Left hindlimb (tissue), 1 donor: ENCODE data around the gene PDIK1L.

ENCODE experiments used
- DNase-seq: peaks from one replicate; pipeline ENCODE4 v3.0.0-alpha.2; 2018

The PDIK1L gene

DNA sequence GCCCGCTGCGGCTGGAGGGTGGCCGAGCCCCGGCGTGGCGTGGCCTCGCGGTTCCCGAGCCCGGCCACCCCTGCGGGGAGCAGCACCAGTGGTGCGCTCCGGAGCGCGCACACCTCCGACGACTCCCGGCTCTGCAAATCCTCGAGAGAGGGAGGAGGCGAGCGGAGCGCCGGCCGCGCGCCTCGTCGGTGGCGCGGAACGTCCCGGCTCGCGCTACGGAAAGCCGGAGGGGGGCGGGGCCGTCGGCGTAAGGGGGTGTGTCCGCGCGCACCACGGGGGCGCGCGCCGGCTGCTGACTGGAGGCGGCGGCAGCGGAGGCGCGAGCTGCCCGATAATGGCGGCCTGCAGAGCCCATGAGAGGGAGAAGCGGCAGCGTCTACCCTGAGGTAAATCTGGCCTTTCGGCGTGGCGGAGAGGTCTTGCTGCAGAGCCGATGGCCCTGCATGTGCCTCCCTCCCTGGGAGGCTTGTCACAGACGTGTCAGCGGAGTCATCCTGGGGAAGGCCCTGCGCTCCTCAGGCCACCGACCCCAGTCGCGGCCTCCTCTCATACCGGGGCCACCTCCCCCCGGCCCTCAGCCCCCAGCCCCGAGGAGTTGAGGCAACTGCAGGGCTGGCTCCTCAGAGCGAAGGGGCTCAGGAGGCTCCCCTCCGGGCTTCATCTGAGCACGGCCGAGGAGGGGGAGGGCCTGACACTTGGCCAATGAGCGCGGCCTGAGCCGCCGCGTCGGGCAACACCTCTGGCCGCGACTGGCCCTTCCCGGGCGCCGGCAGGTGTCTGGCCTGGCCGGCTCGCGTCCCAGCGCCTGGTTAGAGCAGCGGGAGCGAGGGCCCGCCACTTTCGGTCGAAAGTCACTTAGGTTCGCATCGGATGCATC, at the start of gene PDIK1L:
TSS of gene PDIK1L (plus strand) at position 295 of the 877 bp plus-strand sequence. CDS start 2,485 bp downstream, outside the sequence.
- peak; percentile 95 for DNase-seq

DNA sequence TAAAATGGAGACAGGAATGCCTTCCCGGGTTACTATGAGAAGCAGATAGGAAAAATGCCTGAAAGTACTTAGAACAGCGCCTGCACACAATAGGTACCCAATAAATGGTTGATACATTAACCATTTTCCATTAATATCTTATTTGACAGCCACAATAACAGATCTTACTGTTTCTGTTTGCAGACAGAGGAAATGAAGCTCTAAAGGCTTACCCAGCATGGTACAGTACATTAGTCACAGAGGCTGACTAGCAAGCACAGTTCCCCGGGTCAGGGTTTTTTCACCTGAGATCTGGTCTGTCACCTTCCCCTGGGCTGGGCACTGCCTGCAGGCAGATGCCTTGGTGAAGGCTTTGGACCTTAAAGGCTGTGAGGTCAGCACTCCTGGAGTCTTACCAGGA, 47.1 kb upstream of the PDIK1L start:
- no peak for DNase-seq

GRCh38 chr1:26066160-26066559, 45.5 kb upstream of the PDIK1L start:
- DNase-seq, result no peak

DNA sequence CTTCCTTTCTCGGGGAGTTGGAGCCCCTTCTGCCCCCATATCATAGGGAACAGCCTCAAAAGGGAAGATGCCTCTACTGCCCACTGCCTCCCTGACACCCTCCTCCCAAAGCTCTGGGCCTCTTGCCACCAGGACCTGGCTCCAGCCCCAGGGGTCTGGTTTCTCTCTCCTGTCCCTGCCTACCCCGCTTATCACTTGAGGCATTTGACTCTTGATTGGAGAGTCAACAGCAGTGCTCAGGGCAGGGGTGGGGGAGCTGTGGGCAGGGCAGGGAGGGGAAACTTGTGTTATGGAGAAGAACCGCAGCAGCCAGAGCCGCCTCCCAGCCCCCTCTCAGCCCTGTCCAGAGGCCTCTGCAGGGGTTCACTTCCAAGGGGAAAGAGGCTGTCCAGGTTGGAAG, 44.8 kb upstream of the PDIK1L start:
- no peak for DNase-seq

DNA sequence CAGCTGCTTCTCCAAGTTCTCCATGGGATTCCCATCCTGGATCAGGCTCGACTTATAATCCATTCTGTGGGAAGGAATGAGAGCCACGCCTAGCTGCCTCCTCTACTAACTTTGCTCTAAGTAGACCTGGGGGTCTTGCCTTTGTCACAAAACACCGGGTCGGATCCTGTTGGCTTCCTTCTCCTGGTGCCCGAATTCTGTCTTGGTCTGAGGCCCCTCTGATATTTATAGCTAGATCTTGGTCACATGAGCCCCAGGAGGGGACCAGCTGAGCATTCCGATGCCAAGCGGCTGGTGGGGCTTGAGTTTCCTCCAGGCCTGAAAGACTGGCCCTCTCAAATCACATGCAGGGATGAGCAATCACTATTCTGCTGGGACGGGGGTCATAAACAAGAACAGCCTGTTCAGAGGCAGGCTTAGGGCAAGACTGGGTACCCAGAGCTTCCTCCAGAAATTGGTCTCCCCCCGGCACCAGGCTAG, 44.2 kb upstream of the PDIK1L start, which contains the start of gene TRIM63:
TSS of gene TRIM63 (minus strand) at position 199 of the 480 bp plus-strand sequence. CDS start at position 63, 136 bp downstream.
- DNase-seq, result peak; percentile 40

GRCh38 chr1:26069941-26070295, 41.7 kb upstream of the PDIK1L start:
- DNase-seq, result no peak

GRCh38 chr1:26070296-26070962, 41.2 kb upstream of the PDIK1L start:
- no peak for DNase-seq

DNA sequence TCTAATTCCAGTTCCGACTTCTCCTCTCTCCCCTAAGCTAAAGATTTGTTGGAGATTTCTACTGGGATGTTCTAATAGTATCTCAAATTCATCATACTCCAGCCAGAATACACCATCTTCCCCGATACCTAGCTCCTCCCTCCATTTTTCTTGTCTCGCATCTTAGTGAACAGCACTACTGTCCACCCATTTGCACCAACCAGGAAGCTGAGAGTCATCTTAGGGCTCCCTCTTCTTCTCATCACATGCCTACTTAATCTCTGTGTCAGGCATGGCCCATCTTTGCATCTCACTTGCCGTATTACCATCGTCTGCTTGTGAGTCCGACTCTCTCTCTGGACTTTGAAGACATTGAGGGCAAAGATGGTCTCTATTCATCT, 40.7 kb upstream of the PDIK1L start:
- DNase-seq, result no peak

- DNase-seq, result no peak
These were observed 39.3 kb upstream of the PDIK1L start for GRCh38 chr1:26072305-26072704.

- no peak for DNase-seq
These were observed 36.0 kb upstream of the PDIK1L start for GRCh38 chr1:26075421-26076144.

DNA sequence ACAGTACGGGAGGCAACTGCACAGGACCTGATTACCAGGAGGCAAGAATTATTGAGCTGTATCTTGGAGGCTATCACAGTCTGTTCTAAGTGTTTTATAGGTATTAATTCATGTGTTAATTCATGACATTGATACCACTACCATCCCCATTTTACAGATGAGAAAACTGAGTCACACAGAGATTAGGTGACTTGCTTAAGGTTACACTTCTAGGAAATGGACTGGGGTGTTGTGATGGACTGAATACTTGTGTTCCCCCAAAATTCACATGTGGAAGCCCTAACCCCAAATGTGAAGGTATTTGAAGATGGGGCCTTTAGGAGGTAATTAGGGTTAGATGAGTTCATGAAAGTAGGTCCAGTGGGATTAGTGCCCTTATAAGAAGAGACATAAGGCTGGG, 34.1 kb upstream of the PDIK1L start:
- DNase-seq, result no peak

DNA sequence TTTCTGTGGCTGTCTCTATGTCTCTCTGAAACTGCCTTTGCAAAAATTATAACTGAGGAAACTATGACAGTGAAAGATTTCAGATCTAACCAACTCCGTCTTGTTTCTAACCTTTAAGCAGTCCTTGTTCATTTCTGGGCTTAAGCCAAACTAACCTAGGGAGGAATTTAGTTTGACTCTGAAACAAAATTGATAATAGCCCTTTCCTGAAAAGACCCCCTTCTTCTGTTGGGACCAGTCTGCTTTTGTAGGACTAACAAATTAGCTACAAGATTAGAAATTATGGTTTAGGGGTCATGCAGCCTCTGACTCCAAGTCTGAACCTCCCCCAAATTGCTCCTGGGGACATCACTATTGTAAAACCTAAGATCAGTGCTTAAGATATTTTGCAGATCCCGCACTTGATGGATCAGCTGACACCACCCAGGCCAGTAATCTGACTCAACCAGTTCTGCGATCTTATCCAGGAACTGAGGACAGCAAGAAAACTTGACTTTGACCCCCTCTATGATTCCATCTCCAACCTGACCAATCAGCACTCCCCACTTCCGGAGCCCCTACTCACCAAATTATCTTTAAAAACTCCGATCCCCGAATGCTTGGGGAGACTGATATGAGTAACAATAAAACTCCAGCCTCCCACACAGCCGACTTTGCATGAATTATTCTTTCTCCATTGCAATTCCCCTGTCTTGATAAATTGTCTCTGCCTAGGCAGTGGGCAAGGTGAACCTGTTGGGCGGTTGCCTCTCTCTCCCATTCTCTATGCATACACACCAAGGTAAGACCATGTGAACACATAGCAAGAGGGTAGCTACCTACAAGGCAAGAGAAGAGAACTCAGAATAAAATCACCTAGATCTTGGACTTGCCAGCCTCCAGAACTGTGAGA, 33.1 kb upstream of the PDIK1L start:
- DNase-seq, result no peak

DNA sequence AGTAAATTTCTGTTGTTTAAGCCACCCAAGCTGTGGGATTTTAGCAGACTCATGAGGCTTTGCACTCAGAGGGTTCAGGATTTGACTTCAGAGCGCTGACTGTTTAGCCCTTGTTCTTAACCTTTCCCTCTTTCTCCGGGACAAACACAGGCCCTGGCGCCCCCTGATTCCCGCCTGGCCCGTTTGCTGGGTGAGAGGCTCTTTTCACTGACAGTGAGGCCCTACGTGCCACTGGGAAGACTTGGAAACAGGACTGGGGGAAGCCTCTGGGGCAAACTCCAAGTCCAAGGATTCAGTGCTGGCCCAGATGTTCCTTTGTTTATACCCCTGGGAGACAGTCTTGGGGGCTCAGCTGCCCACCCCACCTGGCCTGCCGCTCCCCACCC, 32.5 kb upstream of the PDIK1L start:
- DNase-seq, result no peak

DNA sequence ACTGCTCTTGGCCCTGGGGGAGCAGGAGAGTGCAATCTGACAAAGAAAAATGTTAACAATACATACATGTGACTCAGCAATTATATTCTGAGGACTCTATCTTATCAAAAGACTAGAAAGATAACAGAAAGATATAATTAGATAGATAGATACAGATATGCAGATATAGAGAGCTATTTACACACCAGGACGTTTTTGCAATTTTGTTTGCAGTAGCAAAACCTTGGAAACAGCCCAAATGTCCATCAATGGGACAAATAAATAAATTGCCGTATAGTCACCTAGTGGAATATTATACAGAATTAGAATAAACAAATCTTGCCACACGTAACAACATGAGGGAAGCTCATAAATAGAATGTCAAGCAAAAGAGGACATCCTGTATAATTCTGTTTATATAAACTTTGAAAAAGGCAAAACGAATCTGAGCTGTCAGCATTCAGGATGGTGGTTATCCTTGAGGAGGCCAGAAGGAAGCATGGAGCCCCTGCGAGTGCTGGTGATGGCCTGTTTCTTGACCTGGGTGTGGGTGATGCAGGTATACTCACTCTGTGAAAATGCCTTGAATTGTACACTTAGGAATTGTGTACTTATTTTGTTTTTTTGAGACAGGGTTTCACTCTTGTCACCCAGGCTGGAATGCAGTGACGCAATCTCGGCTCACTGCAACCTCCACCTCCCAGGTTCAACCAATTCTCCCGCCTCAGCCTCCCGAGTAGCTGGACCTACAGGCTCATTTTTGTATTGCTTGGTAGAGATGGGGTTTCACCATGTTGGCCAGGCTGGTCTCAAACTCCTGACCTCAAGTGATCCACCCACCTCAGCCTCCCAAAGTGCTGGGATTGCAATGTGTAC, 31.4 kb upstream of the PDIK1L start:
- no peak for DNase-seq

GRCh38 chr1:26081267-26082019, 30.2 kb upstream of the PDIK1L start:
- DNase-seq, result no peak

- no peak for DNase-seq
These were observed 29.6 kb upstream of the PDIK1L start for GRCh38 chr1:26082020-26082350.

GRCh38 chr1:26083208-26083607, 28.4 kb upstream of the PDIK1L start:
- DNase-seq, result no peak

DNA sequence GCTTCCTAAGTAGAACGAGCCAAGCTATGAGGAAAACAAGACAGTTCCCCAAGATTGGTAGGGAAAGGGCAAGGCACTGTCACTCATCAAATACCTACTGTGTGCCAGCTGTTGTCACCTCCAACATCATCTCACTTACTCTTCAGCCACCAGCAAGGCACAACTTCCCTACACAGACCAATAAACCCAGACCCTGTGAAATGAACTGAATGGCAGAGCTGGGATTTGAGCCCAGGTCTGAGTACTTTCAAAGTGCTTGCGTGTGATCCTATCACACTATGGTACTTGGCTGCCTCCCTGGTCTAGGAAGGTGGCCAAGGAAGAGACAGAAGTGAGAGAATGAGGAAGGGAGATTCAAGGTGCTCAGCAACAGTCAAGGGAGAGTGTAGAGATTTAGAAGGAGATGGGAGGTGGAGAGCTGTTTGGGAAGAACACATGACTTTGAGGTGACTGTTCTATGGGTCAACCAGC, 27.5 kb upstream of the PDIK1L start:
- no peak for DNase-seq

- DNase-seq, result no peak
These were observed 26.8 kb upstream of the PDIK1L start for GRCh38 chr1:26084844-26085243.

DNA sequence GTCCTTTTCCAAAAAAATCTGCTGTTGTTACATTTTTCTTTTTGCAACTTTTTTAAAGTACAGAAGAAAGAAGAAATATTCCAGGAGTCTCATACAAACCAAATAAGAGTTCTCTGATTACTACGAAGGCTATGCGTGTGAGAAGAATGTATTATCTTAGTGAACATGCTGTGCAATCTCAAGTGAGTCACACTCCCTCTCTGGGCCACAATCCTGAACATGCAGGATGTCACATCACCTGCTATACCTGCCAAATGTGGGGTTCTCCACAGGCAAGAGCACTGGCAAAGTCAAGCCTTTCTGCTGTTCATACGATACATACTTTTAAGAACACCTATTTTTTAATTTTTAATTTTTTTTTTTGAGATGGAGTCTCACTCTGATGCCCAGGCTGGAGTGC, 22.5 kb upstream of the PDIK1L start:
- no peak for DNase-seq

DNA sequence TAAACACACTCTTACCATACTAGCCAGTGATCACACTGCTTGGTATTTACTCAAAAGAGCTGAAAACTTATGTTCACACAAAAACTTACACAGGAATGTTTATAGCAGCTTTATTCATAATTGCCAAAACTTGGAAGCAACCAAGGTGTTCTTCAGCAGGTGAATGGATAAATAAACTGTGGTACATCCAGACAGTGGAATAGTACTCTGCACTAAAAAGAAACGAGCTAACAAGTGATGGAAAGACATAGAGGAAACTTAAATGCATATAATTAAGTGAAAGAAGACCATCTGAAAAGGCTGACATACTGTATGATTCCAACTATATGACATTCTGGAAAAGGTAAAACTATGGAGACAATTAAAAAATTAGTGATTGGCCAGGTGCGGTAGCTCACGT, 20.7 kb upstream of the PDIK1L start:
- no peak for DNase-seq
